HG03064 (cell line): ENCODE measurements around the gene DAND5.

Source experiments
- ATAC-seq: cut with Tn5 transposase; IDR thresholded peaks from one replicate; pipeline ENCODE4 v1.9.1; 2021; ENCODE audit warnings: low read depth; ENCODE audit not compliant: unreplicated experiment

The DAND5 gene

GRCh38 chr19:12990853-12991252, 21.5 kb downstream of the DAND5 start:
- no peak for ATAC-seq

GRCh38 chr19:12991296-12991695, 21.9 kb downstream of the DAND5 start:
- ATAC-seq, result no peak

- no peak for ATAC-seq
Measured at GRCh38 chr19:12992729-12993128, 23.4 kb downstream of the DAND5 start.

DNA sequence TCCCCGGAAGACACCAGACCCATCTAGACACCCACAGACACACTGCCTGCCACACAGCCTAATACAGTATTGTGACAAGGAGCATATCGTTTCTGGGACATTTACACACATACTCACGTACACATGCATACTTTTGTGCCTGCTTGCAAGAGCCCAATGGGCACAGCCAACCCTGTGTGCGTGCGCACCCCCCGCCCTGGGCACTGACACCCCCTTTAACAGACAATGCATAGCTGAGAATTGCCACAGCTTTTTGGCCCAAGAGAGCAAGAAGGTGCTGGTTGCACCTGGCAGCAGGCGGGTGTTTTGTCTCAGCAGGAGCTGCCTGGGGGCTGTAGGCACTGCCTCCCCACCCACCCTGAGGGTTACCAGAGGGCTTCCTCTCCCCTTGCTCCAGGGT, 24.2 kb downstream of the DAND5 start:
- no peak for ATAC-seq

DNA sequence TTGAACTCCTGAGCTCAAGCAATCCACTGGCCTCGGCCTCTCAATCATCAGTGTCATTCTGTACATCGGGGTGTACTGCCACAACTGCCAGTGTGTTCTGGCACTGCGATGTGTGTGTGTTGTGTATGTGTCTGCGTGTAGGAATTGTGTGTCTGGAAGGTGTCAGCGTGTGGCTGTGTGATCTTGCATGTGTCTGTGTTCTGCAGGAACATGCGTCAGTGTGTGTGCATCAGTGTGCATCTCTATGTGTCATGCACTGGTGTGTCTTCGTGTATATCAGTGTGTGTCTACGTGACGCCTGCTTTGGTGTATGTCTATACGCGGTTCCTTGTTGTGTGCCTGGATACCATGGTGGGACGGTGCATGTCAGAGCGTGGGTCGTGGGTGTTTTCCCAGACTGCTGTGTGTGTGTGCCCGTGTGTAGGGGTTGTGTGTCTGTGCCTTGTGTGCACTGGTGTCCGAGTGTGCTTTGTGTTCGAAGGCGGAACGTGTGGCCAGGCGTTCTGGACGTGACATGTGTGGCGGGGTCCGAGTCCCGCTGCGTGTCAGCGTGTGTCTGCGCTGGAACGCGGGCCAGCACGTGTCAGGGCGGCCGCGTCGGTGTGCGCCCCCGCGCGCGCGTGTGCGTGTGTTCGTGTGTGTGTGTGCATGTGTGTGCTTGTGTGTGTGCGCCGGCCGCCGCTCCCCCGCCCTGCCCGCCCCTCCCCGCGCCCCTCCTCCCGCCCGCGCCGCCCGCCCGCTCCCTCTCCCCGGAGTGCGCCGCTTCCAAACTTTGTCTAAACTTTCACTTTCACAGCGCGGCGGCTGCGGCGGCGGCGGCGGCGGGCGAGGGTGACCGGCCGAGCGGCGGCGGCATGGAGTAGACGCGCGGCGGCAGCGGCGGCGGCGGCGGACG, 25.6 kb downstream of the DAND5 start, which contains the start of gene NFIX:
TSS of gene NFIX (plus strand) at position 775 of the 895 bp plus-strand sequence. CDS start 363 bp downstream, outside the sequence.
- no peak for ATAC-seq

GRCh38 chr19:12995596-12996405, 26.4 kb downstream of the DAND5 start:
- ATAC-seq, result no peak

GRCh38 chr19:12996406-12997094, 27.2 kb downstream of the DAND5 start:
- no peak for ATAC-seq

DNA sequence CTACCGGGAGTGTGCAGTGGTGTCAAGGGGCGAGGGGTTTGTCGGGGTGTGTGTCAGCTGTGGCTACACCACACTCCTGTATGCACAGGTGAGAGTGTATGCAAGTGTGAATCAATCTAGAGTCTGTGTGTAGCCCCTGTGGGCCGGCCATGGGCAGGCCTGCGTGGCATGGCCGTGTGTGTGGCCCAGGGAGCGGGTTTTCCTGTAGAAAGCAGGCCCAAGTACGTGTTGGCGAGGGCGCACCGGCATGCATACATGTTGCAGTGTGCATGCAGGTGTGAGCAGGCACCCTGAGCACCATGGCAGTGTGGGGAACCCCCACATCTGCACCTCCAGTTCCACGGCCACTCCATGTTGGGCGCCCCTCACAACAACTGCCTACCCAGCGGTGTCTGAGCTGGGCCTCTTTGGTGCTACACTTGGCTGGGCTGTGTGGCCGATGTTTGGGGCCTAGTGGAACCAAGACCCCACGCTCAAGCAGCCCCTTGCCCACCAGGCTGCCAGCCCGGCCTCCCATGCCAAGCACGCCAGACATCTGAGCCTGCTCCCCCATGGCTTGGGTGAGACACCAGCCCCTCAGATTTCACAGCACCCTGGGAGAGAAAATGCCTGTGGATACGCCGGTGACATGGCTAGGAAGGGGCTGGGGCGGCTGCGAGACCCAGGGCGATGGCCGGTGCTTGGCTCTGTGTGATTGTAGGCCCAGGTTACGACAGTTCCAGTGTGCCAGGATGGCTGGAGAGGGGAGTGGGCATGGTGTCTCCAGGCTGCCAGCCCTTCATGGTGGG, 28.0 kb downstream of the DAND5 start:
- no peak for ATAC-seq

DNA sequence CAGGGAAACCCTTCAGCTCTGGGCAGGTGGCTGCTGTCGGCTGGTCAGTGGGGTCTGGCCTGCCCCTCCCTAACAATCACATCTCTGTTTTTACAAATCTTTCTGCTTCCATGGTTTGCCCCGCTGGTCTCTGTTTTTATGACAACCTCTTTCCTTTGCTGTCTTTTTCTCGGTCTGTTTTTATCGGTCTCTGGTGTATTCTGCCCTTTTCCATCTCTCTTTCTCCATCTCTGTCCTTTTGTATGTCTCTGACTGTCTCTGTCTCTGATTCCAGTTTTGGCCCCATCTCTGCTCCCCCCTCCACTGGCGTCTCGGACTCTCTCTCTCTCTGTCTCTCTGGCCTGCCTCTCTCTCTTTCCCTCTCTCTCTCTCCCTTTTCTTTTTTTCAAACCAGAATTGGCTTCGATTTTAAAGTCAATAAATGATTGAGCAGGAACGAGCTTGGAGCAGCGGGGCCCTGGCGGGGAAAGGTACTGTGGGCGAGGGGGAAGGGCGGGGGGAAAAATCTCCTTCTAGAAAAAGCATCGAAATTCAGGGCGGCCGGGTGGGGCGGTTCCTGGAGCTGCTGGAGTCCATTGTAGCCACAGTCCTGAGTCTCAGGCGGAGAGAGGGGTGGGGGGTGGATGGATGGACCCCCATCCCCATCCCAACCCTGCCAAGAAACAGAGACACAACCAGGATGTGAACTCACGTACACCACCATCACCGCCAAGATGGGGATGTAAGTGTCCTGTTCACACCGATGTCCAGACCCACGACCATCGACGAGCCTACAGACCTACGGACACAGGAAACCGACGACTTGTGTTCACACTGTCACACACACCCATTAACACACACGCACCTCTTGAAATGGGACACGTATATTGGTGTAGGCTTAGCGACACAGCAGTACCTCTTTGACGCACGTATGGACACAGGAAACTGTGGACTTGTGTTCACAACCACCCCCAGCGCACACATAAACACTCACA, 28.9 kb downstream of the DAND5 start:
- no peak for ATAC-seq

- ATAC-seq, result no peak
Measured at GRCh38 chr19:13001166-13001501, 31.8 kb downstream of the DAND5 start.

DNA sequence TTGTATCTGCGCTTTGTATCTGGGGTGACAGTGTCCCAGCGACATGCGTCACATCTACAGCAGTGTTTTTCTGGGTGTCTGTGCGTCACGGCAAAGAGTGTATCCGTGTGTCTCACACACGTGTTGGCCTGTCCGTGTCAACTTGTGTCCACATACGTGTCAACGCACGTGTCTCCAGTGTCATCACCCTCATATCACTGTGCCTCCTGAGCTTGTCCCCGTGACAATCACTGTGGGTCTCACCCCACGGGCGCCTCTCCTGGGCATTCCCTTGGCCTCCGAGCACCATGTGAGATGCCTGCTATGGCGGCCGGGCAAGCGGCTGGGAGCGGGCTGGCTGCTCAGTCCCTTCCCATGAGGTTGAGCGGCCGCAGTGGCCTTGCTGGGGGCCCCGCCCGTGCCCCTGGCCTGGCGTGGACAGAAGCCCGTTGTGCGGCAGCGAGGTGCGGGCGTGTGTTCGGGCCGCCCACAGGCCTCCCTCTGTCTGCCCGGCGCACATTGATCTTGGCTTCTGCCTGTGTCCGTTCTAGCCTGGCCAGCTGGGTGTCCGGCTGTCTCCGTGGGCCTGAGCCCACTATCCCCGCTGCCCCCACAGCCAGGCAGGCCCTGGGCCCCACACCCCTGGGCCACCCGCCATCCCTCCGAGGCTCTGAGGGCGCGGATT, 32.3 kb downstream of the DAND5 start:
- ATAC-seq, result no peak

DNA sequence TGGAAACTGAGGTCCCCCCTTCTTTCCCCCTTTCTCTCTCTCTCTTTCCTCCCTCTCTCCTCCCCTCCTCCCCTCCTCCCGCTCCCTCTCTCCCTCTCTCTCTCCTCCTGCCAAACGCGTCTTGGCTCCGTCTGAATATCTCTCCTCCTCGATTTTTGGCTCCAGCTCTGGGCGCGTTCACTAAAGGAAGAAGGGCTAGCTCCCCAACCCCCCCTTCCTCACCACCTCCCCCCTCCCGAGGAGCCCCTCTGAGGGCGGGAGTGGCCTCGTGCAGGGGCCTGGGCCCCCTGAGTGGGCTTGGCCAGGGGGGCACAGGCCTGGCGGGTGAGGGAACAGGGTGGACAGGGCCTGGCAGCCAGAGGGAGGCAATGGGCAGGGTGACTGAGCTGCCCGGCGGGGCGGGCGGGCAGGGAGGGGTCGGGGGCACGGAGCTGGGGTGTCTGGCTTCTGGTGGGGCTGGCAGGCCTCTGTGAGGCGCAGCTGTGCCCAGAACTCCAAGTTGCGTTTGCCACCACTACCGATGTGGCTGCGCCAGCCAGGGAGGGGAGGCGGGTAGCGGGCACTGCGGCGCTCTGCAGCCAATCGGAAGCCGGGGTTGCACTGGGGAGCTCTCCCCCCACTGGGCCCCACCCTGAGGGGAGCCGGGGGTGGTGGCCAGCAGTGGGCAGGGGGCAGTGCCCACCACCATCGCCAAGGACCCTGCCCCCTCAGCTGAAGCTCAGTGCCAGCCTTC, 33.0 kb downstream of the DAND5 start:
- ATAC-seq, result no peak

GRCh38 chr19:13003081-13003480, 33.7 kb downstream of the DAND5 start:
- ATAC-seq, result no peak

- ATAC-seq, result no peak
Measured at GRCh38 chr19:13004273-13004672, 34.9 kb downstream of the DAND5 start.

DNA sequence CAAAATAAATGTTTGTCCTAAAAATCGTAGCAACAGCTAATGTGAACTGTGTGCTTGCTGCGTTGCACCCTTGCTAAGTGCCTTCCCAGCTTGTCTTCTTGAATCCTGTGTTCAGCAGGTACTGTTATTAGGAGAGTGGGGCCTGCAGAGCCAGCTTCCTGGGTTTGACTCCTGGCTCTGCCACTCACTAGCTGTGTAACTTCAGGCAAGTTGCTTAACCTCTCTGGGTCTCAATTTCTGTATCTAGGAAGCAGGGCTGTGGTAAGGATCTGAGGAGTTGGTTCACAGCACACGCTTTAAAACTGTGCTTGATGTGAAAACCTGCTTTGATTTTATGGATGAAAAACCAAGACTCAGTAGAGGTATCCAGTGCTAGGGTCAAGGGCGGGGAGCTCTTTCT, 35.9 kb downstream of the DAND5 start:
- ATAC-seq, result no peak

- ATAC-seq, result no peak
Measured at GRCh38 chr19:13005861-13006370, 36.5 kb downstream of the DAND5 start.

GRCh38 chr19:13006431-13007281, 37.3 kb downstream of the DAND5 start:
- ATAC-seq, result no peak
